Stimulated activated CD4-positive, alpha-beta T cell treated with anti-CD3 and anti-CD28 coated beads, Interleukin-15, amount 100 ng/mL, for 48 hours (primary cell): Measurements from ENCODE around the gene NUP160.
"Not testable (repeated sequence)": the region's sequence is repeated elsewhere in the genome, so short reads cannot be mapped to it uniquely, and the experiment has no call there.

ENCODE experiments used
- DNase-seq, 2 donors: peaks; one replicate each; pipeline ENCODE4 v3.0.0-alpha.2; 2020; ENCODE audit warnings: low read depth in 2 of 2

Gene NUP160

GRCh38 chr11:47863898-47864430 lies 15.8 kb upstream of the NUP160 start:
- no peak for DNase-seq

GRCh38 chr11:47863189-47863897 lies 15.2 kb upstream of the NUP160 start:
- no peak for DNase-seq

- DNase-seq: no peak
These were observed 13.6 kb upstream of the NUP160 start for GRCh38 chr11:47861728-47862127.

GRCh38 chr11:47860536-47860935 lies 12.4 kb upstream of the NUP160 start:
- no peak for DNase-seq

GRCh38 chr11:47857892-47858543 lies 9.9 kb upstream of the NUP160 start:
- DNase-seq: no peak

- DNase-seq: no peak
These were observed 9.3 kb upstream of the NUP160 start for GRCh38 chr11:47857485-47857884.

- no peak for DNase-seq
These were observed 8.0 kb upstream of the NUP160 start for GRCh38 chr11:47856186-47856585.

GRCh38 chr11:47854667-47855066 lies 6.5 kb upstream of the NUP160 start:
- no peak for DNase-seq

- no peak for DNase-seq
These were observed 3.9 kb upstream of the NUP160 start for GRCh38 chr11:47852053-47852452.

- no peak for DNase-seq
These were observed 2.2 kb upstream of the NUP160 start for GRCh38 chr11:47850337-47850736.

- DNase-seq: no peak
These were observed 578 bp upstream of the NUP160 start for GRCh38 chr11:47848700-47849155.

- DNase-seq: no peak
These were observed 636 bp downstream of the NUP160 start for GRCh38 chr11:47847537-47847891.

- no peak for DNase-seq
These were observed 1.2 kb downstream of the NUP160 start for GRCh38 chr11:47846998-47847397.

- no peak for DNase-seq
These were observed 4.6 kb downstream of the NUP160 start for GRCh38 chr11:47843361-47844055.

- no peak for DNase-seq
These were observed 5.4 kb downstream of the NUP160 start for GRCh38 chr11:47842749-47843148.

- no peak for DNase-seq
These were observed 10.2 kb downstream of the NUP160 start for GRCh38 chr11:47837929-47838328.

- DNase-seq: no peak
These were observed 10.9 kb downstream of the NUP160 start for GRCh38 chr11:47837292-47837691.

GRCh38 chr11:47830013-47830412 lies 18.1 kb downstream of the NUP160 start:
- DNase-seq: not testable (repeated sequence)

GRCh38 chr11:47828284-47828683 lies 19.9 kb downstream of the NUP160 start:
- DNase-seq: no peak

- not testable (repeated sequence) for DNase-seq
These were observed 25.5 kb downstream of the NUP160 start for GRCh38 chr11:47822664-47823063.

- no peak for DNase-seq
These were observed 28.4 kb downstream of the NUP160 start for GRCh38 chr11:47819743-47820142.

GRCh38 chr11:47800759-47801158 lies 47.4 kb downstream of the NUP160 start:
- no peak for DNase-seq

- DNase-seq: peak; percentile 30 to 46
These were observed 50.5 kb downstream of the NUP160 start for GRCh38 chr11:47797633-47798032.
